GM12878 (cell line): ENCODE measurements around the gene DIS3L2.

Experiments
- POLR2A ChIP-seq: IDR thresholded peaks from 2 replicates; pipeline ENCODE4 v1.6.1; 2011; ENCODE audit warnings: low read depth, mild to moderate bottlenecking, low read length
- POLR2AphosphoS2 ChIP-seq: IDR thresholded peaks from 2 replicates; pipeline ENCODE4 v1.6.1; 2011; ENCODE audit warnings: low read depth, mild to moderate bottlenecking, low read length, improper control_type of control experiment, moderate library complexity
- POLR2AphosphoS5 ChIP-seq: IDR thresholded peaks from 2 replicates; pipeline ENCODE4 v1.6.1; 2011; ENCODE audit warnings: mild to moderate bottlenecking, low read length, inconsistent platforms
- RAD21 ChIP-seq: IDR thresholded peaks from 2 replicates; pipeline ENCODE4 v1.6.1; 2011; ENCODE audit warnings: mild to moderate bottlenecking, low read depth, low read length, moderate library complexity; ENCODE audit not compliant: insufficient read depth
- TF ChIP-seq, protein P1 (sequence below): IDR thresholded peaks from 2 replicates; pipeline ENCODE4 v1.6.1; 2012; ENCODE audit warnings: low read length, inconsistent platforms

DNA sequence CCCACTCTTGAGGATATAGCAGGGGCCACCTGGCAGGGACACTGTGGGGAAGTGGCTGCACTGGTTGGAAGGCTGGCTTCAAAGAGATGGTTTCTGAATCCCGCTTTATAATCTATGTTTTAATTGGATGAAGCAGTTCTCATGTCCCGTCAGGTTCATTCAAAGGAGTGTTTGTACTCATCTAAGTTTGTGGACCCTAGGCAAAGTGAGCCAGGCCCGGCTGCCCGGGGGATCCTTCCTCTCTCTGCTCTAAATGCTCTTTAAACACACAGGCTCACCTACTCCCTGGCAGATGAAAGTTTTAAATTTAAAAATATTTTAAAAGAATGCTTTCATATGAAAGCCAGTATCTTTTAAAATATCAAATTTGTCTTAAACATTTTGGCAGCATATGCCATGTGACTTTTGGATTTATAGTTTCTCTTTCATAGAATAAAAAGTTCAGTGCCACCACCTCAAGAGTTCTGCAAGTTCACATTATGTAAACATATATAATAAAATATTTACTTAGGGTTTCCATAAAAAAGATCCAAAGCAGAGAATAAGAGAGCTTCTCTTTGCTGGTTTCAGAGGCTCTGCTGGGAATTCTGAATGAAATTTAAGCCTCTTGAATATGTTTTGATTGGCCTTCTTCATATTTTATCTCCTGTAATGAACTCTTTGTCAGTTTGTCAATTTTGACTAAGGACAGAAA lies 273.6 kb downstream of the DIS3L2 start:
- no peak for TF ChIP-seq POLR2AphosphoS2
- no peak for TF ChIP-seq POLR2AphosphoS5
- TF ChIP-seq, protein P1, sequence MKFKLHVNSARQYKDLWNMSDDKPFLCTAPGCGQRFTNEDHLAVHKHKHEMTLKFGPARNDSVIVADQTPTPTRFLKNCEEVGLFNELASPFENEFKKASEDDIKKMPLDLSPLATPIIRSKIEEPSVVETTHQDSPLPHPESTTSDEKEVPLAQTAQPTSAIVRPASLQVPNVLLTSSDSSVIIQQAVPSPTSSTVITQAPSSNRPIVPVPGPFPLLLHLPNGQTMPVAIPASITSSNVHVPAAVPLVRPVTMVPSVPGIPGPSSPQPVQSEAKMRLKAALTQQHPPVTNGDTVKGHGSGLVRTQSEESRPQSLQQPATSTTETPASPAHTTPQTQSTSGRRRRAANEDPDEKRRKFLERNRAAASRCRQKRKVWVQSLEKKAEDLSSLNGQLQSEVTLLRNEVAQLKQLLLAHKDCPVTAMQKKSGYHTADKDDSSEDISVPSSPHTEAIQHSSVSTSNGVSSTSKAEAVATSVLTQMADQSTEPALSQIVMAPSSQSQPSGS = no peak
- no peak for TF ChIP-seq RAD21
- no peak for TF ChIP-seq POLR2A
